IMR-90 (cell line): ENCODE data around the gene FOXB2. TPM values are rescaled to one million over a fixed set of nuclear protein-coding genes. Genes with fewer than 3 reads are reported as not detected.

Source experiments
- ATAC-seq: fragments of 200-7000 bp; cut with Tn5 transposase; 2 replicates; pipeline ENCODE4 v1.9.1; 2020; ENCODE audit warnings: low read depth, mild to moderate bottlenecking, moderate library complexity
- BruUV-seq: library from RNA; stranded (reverse); fragments of 400-500 nt; replicated peaks from 2 replicates; lab custom pipeline; 2021; lab: Mats Ljungman, UMichigan
- CTCF ChIA-PET: fragments of 300-600 bp; formaldehyde crosslinking; extraction: SDS; loops from one replicate; lab custom pipeline; 2021; ENCODE audit warnings: antibody characterized with exemption; lab: Yijun Ruan, JAX
- POLR2A ChIA-PET: fragments of 300-600 bp; sonication (Branson Sonifier 250); formaldehyde crosslinking; loops from one replicate; lab custom pipeline; 2022; ENCODE audit warnings: antibody characterized with exemption; ENCODE audit not compliant: unreplicated experiment; lab: Charles Lee
- DNase-seq: peaks from one replicate; pipeline ENCODE4 v3.0.0; 2013
- H2AFZ ChIP-seq: replicated peaks from 2 replicates; pipeline ENCODE3; 2013; ENCODE audit warnings: low read length, mild to moderate bottlenecking; ENCODE audit not compliant: poor library complexity
- H2AK5ac ChIP-seq: 2 replicates; pipeline ENCODE4 v1.6.1; 2013; ENCODE audit warnings: low read depth, low read length, inconsistent platforms
- H2AK9ac ChIP-seq: replicated peaks from 2 replicates; pipeline ENCODE3; 2013; ENCODE audit warnings: mild to moderate bottlenecking, low read depth, low read length, moderate library complexity; ENCODE audit not compliant: poor library complexity
- H2BK120ac ChIP-seq: 2 replicates; pipeline ENCODE4 v1.6.1; 2013; ENCODE audit warnings: low read depth, low read length, inconsistent platforms
- H2BK15ac ChIP-seq: 3 replicates; pipeline ENCODE4 v1.6.1; 2013; ENCODE audit warnings: low read depth, low read length, inconsistent platforms
- H2BK20ac ChIP-seq: 2 replicates; pipeline ENCODE4 v1.6.1; 2013; ENCODE audit warnings: low read depth, mild to moderate bottlenecking, inconsistent platforms, low read length, moderate library complexity
- H2BK5ac ChIP-seq: 2 replicates; pipeline ENCODE4 v1.6.1; 2013; ENCODE audit warnings: mild to moderate bottlenecking, low read depth, low read length, inconsistent platforms; ENCODE audit not compliant: poor library complexity, severe bottlenecking
- H3K14ac ChIP-seq: replicated peaks from 2 replicates; pipeline ENCODE4 v1.6.1; 2013; ENCODE audit warnings: low read depth, low read length, inconsistent platforms
- H3K18ac ChIP-seq: 2 replicates; pipeline ENCODE4 v1.6.1; 2013; ENCODE audit warnings: low read depth, low read length, control low read depth
- H3K23ac ChIP-seq: 2 replicates; pipeline ENCODE4 v1.6.1; 2013; ENCODE audit warnings: low read depth, low read length, inconsistent platforms
- H3K27ac ChIP-seq: 2 replicates; pipeline ENCODE4 v1.5.1; 2013; ENCODE audit warnings: mild to moderate bottlenecking, control low read depth, low read length; ENCODE audit not compliant: insufficient read depth
- H3K27me3 ChIP-seq: 2 replicates; pipeline ENCODE4 v1.6.1; 2013; ENCODE audit warnings: low read length; ENCODE audit not compliant: control insufficient read depth, insufficient read depth
- H3K36me3 ChIP-seq: 2 replicates; pipeline ENCODE4 v1.6.1; 2013; ENCODE audit warnings: low read length, mixed read lengths; ENCODE audit not compliant: control insufficient read depth, insufficient read depth
- H3K4ac ChIP-seq: 2 replicates; pipeline ENCODE4 v1.6.1; 2013; ENCODE audit warnings: low read depth, low read length, inconsistent platforms
- H3K4me1 ChIP-seq: 2 replicates; pipeline ENCODE4 v1.6.1; 2013; ENCODE audit warnings: low read length, mixed read lengths; ENCODE audit not compliant: control insufficient read depth, insufficient read depth
- H3K4me2 ChIP-seq: 2 replicates; pipeline ENCODE4 v1.6.1; 2013; ENCODE audit warnings: low read depth, mild to moderate bottlenecking, control low read depth, low read length, moderate library complexity
- H3K4me3 ChIP-seq: 2 replicates; pipeline ENCODE4 v1.5.1; 2013; ENCODE audit warnings: low read depth, mild to moderate bottlenecking, control low read depth, low read length, moderate library complexity; ENCODE audit not compliant: insufficient read depth
- H3K56ac ChIP-seq: 2 replicates; pipeline ENCODE4 v1.6.1; 2013; ENCODE audit warnings: low read length, inconsistent platforms; ENCODE audit not compliant: insufficient read depth; ENCODE audit errors: extremely low read depth
- H3K79me1 ChIP-seq, 2 experiments: 2 replicates each; pipeline ENCODE4 v1.6.1; 2013; ENCODE audit warnings: low read length in 2 of 2, inconsistent platforms in 1 of 2, low read depth in 1 of 2
- H3K9ac ChIP-seq: 2 replicates; pipeline ENCODE4 v1.6.1; 2013; ENCODE audit warnings: low read depth, low read length, control low read depth
- H3K9me1 ChIP-seq: 2 replicates; pipeline ENCODE4 v1.6.1; 2013; ENCODE audit warnings: low read length, inconsistent platforms; ENCODE audit not compliant: insufficient read depth
- H3K9me3 ChIP-seq: 2 replicates; pipeline ENCODE4 v1.6.1; 2013; ENCODE audit warnings: low read length; ENCODE audit not compliant: control insufficient read depth, insufficient read depth
- H4K20me1 ChIP-seq: 2 replicates; pipeline ENCODE4 v1.6.1; 2013; ENCODE audit warnings: low read length, inconsistent platforms; ENCODE audit not compliant: insufficient read depth
- H4K5ac ChIP-seq: 2 replicates; pipeline ENCODE4 v1.6.1; 2013; ENCODE audit warnings: mild to moderate bottlenecking, low read depth, low read length, control low read depth
- H4K8ac ChIP-seq, 2 experiments: 2 replicates each; pipeline ENCODE4 v1.6.1; 2013; ENCODE audit warnings: low read depth in 2 of 2, low read length in 2 of 2, control low read depth in 1 of 2, inconsistent platforms in 1 of 2
- H4K91ac ChIP-seq: 2 replicates; pipeline ENCODE4 v1.6.1; 2013; ENCODE audit warnings: low read depth, low read length, inconsistent platforms; ENCODE audit not compliant: insufficient read depth
- CEBPB ChIP-seq: IDR thresholded peaks from 2 replicates; pipeline ENCODE4 v1.6.1; 2012; ENCODE audit warnings: low read depth, low read length, improper control_type of control experiment
- CHD1 ChIP-seq: IDR thresholded peaks from 2 replicates; pipeline ENCODE4 v1.6.1; 2012; ENCODE audit warnings: low read depth, low read length, improper control_type of control experiment
- FOS ChIP-seq: fragments of 150-350 bp; IDR thresholded peaks from 2 replicates; pipeline ENCODE4 v1.6.1; 2016; ENCODE audit warnings: low read depth, low read length
- MAFK ChIP-seq: IDR thresholded peaks from 2 replicates; pipeline ENCODE4 v1.6.1; 2012; ENCODE audit warnings: low read depth, low read length, improper control_type of control experiment
- MAZ ChIP-seq: IDR thresholded peaks from 2 replicates; pipeline ENCODE4 v1.6.1; 2012; ENCODE audit warnings: low read depth, mild to moderate bottlenecking, low read length, improper control_type of control experiment, moderate library complexity, borderline replicate concordance
- MXI1 ChIP-seq: IDR thresholded peaks from 2 replicates; pipeline ENCODE4 v1.6.1; 2012; ENCODE audit warnings: low read depth, mild to moderate bottlenecking, low read length, moderate library complexity, borderline replicate concordance
- NFE2L2 ChIP-seq: fragments of 150-350 bp; IDR thresholded peaks from 2 replicates; pipeline ENCODE4 v1.6.1; 2016; ENCODE audit warnings: low read depth, mild to moderate bottlenecking, low read length
- POLR2A ChIP-seq: IDR thresholded peaks from 2 replicates; pipeline ENCODE4 v1.6.1; 2012; ENCODE audit warnings: mild to moderate bottlenecking, low read depth, low read length
- RAD21 ChIP-seq: IDR thresholded peaks from 2 replicates; pipeline ENCODE4 v1.6.1; 2012; ENCODE audit warnings: low read length, improper control_type of control experiment
- RFX5 ChIP-seq: IDR thresholded peaks from 2 replicates; pipeline ENCODE4 v1.8.0; 2012; ENCODE audit warnings: low read depth, mild to moderate bottlenecking, low read length, moderate library complexity
- SMC3 ChIP-seq: fragments of 150-350 bp; IDR thresholded peaks from 2 replicates; pipeline ENCODE4 v1.6.1; 2016; ENCODE audit warnings: low read depth, mild to moderate bottlenecking, antibody characterized with exemption, low read length, moderate library complexity
- USF2 ChIP-seq: fragments of 150-350 bp; IDR thresholded peaks from 2 replicates; pipeline ENCODE4 v1.6.1; 2017; ENCODE audit warnings: mild to moderate bottlenecking, antibody characterized with exemption, low read length, low read depth
- WGBS, 2 experiments: methylation state at CpG; one replicate each; pipeline versions ENCODE4 v1.1.5 to v1.1.7; 2013; ENCODE audit warnings: missing lambda C conversion rate in 2 of 2; ENCODE audit not compliant: insufficient read length in 1 of 2; ENCODE audit errors: extremely low coverage in 2 of 2; 5-methylcytosine and 5-hydroxymethylcytosine counted together
- dilution Hi-C: fragments of 300-500 bp; cut with HindIII; formaldehyde crosslinking; loops from one replicate; pipeline ENCODE4 v1.14.3; 2018; ENCODE audit warnings: low sequenced_read_pairs; ENCODE audit not compliant: unreplicated experiment
- in situ Hi-C: fragments of 300-500 bp; cut with MboI; formaldehyde crosslinking; loops from 3 replicates; pipeline ENCODE4 v1.14.3; 2019; ENCODE audit warnings: low sequenced_read_pairs, inconsistent platforms, mixed read lengths
- intact Hi-C: fragments of 100-400 bp; cut with micrococcal nuclease; formaldehyde crosslinking; loops from 2 replicates; pipeline ENCODE4 v1.10.0; 2022
- polyA plus RNA-seq, 3 experiments: library from polyadenylated mRNA; depleted of rRNA; stranded (reverse); fragments of >200 nt; gene quantifications; 2 replicates each; pipeline ENCODE4 v1.2.3, GENCODE V29; 2012; ENCODE audit warnings: low replicate concordance in 1 of 3
- total RNA-seq: library from RNA; depleted of rRNA; stranded (reverse); fragments of >200 nt; gene quantifications from 2 replicates; pipeline ENCODE4 v1.2.3, GENCODE V29; 2012
- TF ChIP-seq, protein P1 (sequence below): fragments of 150-350 bp; IDR thresholded peaks from 2 replicates; pipeline ENCODE4 v1.6.1; 2016; ENCODE audit warnings: low read depth, mild to moderate bottlenecking, low read length, moderate library complexity, borderline replicate concordance
- TF ChIP-seq, protein P2 (sequence below): conservative IDR thresholded peaks from 2 replicates; pipeline ENCODE4 v1.5.1; 2012; ENCODE audit warnings: mild to moderate bottlenecking, low read depth, low read length, improper control_type of control experiment

Gene FOXB2
- total and polyA plus RNA-seq, 2 of the 4 experiments (the other 2 are of a cell fraction) = not detected

GRCh38 chr9:77024776-77025545, 5.5 kb downstream of the FOXB2 start:
- in situ Hi-C loops = no loop called here

More at GRCh38 chr9:77024776-77025545, 5.5 kb downstream of the FOXB2 start:
- H3K18ac ChIP-seq = no peak overlapping the region
- H3K14ac ChIP-seq = no peak overlapping the region
- no peak overlapping the region for H4K5ac ChIP-seq
- no peaks in the 10 kb centered on the region for H3K9me1 ChIP-seq
- H3K4me2 ChIP-seq = no peak overlapping the region
- H3K27me3 ChIP-seq = peaks cover 56% of the 10 kb centered on the region
- no peak overlapping the region for H2BK120ac ChIP-seq
- H3K4ac ChIP-seq = no peak overlapping the region
- no peak overlapping the region for H3K23ac ChIP-seq
- peaks cover 18% of the 10 kb centered on the region for H3K9me3 ChIP-seq
- H3K36me3 ChIP-seq = no peaks in the 10 kb centered on the region
- WGBS, 2 experiments = 92% methylated on average over 2 of the region's 3 CpGs; no CpG with 5 or more reads in 1 of the 2 experiments
- ATAC-seq (no peak), DNase-seq (no peak)
- H2AFZ ChIP-seq = no peak overlapping the region
- ChIA-PET CTCF (no interaction called here), POLR2A (no interaction called here)
- H3K9ac ChIP-seq = no peak overlapping the region
- no peak overlapping the region for H3K4me3 ChIP-seq
- BruUV-seq = no TSS peak
- TF ChIP-seq FOS (no peak), USF2 (no peak), MAZ (no peak), POLR2A (no peak), MXI1 (no peak), CHD1 (no peak), NFE2L2 (no peak), CEBPB (no peak), RFX5 (no peak), SMC3 (no peak), MAFK (no peak), RAD21 (no peak)
- TF ChIP-seq, protein P1, sequence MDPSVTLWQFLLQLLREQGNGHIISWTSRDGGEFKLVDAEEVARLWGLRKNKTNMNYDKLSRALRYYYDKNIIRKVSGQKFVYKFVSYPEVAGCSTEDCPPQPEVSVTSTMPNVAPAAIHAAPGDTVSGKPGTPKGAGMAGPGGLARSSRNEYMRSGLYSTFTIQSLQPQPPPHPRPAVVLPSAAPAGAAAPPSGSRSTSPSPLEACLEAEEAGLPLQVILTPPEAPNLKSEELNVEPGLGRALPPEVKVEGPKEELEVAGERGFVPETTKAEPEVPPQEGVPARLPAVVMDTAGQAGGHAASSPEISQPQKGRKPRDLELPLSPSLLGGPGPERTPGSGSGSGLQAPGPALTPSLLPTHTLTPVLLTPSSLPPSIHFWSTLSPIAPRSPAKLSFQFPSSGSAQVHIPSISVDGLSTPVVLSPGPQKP = no peak
- TF ChIP-seq, protein P2, sequence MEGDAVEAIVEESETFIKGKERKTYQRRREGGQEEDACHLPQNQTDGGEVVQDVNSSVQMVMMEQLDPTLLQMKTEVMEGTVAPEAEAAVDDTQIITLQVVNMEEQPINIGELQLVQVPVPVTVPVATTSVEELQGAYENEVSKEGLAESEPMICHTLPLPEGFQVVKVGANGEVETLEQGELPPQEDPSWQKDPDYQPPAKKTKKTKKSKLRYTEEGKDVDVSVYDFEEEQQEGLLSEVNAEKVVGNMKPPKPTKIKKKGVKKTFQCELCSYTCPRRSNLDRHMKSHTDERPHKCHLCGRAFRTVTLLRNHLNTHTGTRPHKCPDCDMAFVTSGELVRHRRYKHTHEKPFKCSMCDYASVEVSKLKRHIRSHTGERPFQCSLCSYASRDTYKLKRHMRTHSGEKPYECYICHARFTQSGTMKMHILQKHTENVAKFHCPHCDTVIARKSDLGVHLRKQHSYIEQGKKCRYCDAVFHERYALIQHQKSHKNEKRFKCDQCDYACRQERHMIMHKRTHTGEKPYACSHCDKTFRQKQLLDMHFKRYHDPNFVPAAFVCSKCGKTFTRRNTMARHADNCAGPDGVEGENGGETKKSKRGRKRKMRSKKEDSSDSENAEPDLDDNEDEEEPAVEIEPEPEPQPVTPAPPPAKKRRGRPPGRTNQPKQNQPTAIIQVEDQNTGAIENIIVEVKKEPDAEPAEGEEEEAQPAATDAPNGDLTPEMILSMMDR = no peak
- H2BK15ac ChIP-seq = no peak overlapping the region
- H3K79me1 ChIP-seq = no peaks in the 10 kb centered on the region
- H4K8ac ChIP-seq = no peak overlapping the region
- no peaks in the 10 kb centered on the region for H4K20me1 ChIP-seq
- no peaks in the 10 kb centered on the region; the same call in 1 of the 2 replicates for H3K4me1 ChIP-seq
- intact Hi-C loops (no loop called here), dilution Hi-C loops (no loop called here)
- H3K27ac ChIP-seq = no peak overlapping the region
- H4K91ac ChIP-seq = no peak overlapping the region
- H3K56ac ChIP-seq = no peak overlapping the region
- H2BK20ac ChIP-seq = no peak overlapping the region
- no peak overlapping the region for H2AK9ac ChIP-seq
- no peak overlapping the region for H2BK5ac ChIP-seq
- no peak overlapping the region for H2AK5ac ChIP-seq
